ENCODE measurements around the gene PACSIN3.

DNA sequence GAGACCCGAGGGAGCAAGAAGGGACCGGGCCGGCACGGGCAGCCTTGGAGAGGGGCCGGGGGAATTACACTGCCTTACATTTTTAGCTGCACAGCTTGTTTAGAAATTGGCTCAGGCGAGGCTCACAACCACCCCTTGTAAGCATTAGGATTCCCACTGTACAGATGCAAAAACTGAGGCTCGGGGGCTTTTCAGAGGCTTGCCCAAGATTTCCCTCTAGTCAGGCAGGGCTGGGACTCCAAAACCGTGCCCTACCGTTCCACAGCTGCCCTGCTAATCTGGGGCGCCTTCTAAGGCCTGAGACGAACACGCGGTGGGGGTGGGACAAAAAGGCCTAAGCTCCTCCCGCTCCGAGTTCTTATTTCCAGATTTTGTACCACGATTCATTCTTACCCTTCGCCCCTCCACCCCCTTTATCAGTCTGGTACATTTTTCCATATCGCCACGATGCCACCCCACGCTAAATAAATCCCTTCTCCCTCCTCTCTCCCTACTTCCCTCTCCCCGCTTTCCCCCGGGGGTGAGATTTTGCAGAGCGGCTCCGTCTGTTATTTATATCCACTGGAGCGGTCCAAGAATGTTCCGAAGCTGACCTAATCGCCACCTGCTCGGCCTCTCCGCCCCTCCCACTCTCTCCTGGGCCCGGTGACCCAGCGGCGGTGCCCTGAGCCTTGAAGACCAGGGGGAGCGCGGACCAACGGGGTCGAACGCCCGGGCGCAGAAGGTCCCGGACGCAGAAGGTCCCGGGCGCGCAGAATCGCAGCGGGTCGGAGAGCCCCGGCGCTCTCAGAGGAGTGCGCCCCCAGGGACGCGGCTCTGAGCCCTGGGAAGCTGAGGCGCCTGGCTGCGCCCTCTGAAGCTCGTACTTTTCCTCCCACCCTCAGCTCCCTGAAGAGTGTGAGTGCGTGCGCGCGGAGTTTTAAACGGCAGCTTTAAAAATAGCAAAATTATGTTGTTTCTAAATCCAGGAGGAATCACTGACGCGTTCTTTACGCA lies 764 bp upstream of the PACSIN3 start:
- TF ChIP-seq, protein P1, sequence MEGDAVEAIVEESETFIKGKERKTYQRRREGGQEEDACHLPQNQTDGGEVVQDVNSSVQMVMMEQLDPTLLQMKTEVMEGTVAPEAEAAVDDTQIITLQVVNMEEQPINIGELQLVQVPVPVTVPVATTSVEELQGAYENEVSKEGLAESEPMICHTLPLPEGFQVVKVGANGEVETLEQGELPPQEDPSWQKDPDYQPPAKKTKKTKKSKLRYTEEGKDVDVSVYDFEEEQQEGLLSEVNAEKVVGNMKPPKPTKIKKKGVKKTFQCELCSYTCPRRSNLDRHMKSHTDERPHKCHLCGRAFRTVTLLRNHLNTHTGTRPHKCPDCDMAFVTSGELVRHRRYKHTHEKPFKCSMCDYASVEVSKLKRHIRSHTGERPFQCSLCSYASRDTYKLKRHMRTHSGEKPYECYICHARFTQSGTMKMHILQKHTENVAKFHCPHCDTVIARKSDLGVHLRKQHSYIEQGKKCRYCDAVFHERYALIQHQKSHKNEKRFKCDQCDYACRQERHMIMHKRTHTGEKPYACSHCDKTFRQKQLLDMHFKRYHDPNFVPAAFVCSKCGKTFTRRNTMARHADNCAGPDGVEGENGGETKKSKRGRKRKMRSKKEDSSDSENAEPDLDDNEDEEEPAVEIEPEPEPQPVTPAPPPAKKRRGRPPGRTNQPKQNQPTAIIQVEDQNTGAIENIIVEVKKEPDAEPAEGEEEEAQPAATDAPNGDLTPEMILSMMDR (conservative IDR thresholded peaks at IDR 0.05), result no peak
- TF ChIP-seq EZH2 (IDR thresholded peaks at IDR 0.05; ENCODE audit: low read depth), result no peak
